ENCODE results near the gene FAM222A.

Gene FAM222A

GRCh38 chr12:109673884-109674283, 39.7 kb upstream of the FAM222A start:
- Histone ChIP-seq H3K4me2 (ENCODE audit: low read depth, low read length, poor library complexity, severe bottlenecking) (no peak overlapping the region), H3K79me2 (ENCODE audit: insufficient read depth, low read length) (no peaks in the 10 kb centered on the region), H4K20me1 (ENCODE audit: low read depth, low read length) (no peaks in the 10 kb centered on the region), H2AFZ (ENCODE audit: low read depth, low read length, severe bottlenecking) (no peak overlapping the region), H3F3A (ENCODE audit: insufficient read depth) (no peaks in the 10 kb centered on the region), H3K27ac (ENCODE audit: low read depth, low read length) (no peak overlapping the region), H3K9me2 (replicated peaks; ENCODE audit: insufficient read depth, low read length) (no peaks in the 10 kb centered on the region), H3K4me3 (ENCODE audit: insufficient read depth, low read length, poor library complexity, severe bottlenecking) (no peak overlapping the region), H3K36me3 (ENCODE audit: low read length) (no peaks in the 10 kb centered on the region), H3K9ac (ENCODE audit: low read length) (no peak overlapping the region), H3K9me3 (ENCODE audit: insufficient read depth, low read length) (no peaks in the 10 kb centered on the region), H3K27me3 (ENCODE audit: low read length) (no peaks in the 10 kb centered on the region)
- TF ChIP-seq, protein P1, sequence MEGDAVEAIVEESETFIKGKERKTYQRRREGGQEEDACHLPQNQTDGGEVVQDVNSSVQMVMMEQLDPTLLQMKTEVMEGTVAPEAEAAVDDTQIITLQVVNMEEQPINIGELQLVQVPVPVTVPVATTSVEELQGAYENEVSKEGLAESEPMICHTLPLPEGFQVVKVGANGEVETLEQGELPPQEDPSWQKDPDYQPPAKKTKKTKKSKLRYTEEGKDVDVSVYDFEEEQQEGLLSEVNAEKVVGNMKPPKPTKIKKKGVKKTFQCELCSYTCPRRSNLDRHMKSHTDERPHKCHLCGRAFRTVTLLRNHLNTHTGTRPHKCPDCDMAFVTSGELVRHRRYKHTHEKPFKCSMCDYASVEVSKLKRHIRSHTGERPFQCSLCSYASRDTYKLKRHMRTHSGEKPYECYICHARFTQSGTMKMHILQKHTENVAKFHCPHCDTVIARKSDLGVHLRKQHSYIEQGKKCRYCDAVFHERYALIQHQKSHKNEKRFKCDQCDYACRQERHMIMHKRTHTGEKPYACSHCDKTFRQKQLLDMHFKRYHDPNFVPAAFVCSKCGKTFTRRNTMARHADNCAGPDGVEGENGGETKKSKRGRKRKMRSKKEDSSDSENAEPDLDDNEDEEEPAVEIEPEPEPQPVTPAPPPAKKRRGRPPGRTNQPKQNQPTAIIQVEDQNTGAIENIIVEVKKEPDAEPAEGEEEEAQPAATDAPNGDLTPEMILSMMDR (IDR thresholded peaks at IDR 0.05; ENCODE audit: insufficient read depth, low read length, poor library complexity, severe bottlenecking), result no peak
- TF ChIP-seq EZH2phosphoT487 (conservative IDR thresholded peaks at IDR 0.05; ENCODE audit: low read length), result no peak

DNA sequence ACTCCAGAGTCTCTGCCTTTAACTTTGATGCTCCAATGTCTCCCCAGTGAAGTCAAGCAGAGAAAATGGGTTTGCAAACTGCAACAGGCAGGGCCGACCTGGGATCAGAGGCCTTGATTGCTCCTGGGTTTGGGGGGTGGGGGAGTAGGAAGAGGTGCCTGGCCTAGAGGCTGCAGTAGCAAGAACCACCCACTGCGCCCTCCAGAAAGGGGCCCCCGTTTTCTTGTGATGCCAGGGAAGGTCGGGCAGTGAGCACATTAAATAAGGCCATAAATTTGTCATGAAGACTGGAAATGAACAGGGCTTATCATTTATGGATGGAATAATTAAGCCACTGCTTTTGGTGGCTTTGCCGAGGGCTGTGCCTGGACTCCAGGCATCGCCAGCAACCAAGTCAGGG, 38.2 kb upstream of the FAM222A start:
- Histone ChIP-seq H2AFZ (ENCODE audit: low read depth, low read length, severe bottlenecking) (no peak overlapping the region), H4K20me1 (ENCODE audit: low read depth, low read length) (no peaks in the 10 kb centered on the region), H3K4me2 (ENCODE audit: low read depth, low read length, poor library complexity, severe bottlenecking) (no peak overlapping the region), H3K4me3 (ENCODE audit: insufficient read depth, low read length, poor library complexity, severe bottlenecking) (no peak overlapping the region), H3K27me3 (ENCODE audit: low read length) (no peaks in the 10 kb centered on the region), H3K9me3 (ENCODE audit: insufficient read depth, low read length) (no peaks in the 10 kb centered on the region), H3K9me2 (replicated peaks; ENCODE audit: insufficient read depth, low read length) (no peaks in the 10 kb centered on the region), H3K9ac (ENCODE audit: low read length) (no peak overlapping the region), H3K27ac (ENCODE audit: low read depth, low read length) (no peak overlapping the region), H3F3A (ENCODE audit: insufficient read depth) (no peaks in the 10 kb centered on the region), H3K79me2 (ENCODE audit: insufficient read depth, low read length) (no peaks in the 10 kb centered on the region), H3K36me3 (ENCODE audit: low read length) (no peaks in the 10 kb centered on the region)
- TF ChIP-seq, protein P1 (IDR thresholded peaks at IDR 0.05; ENCODE audit: insufficient read depth, low read length, poor library complexity, severe bottlenecking), result no peak
- no peak for TF ChIP-seq EZH2phosphoT487 (conservative IDR thresholded peaks at IDR 0.05; ENCODE audit: low read length)

- H3K9me3 ChIP-seq (ENCODE audit: insufficient read depth, low read length), result no peaks in the 10 kb centered on the region
- no peak overlapping the region for H3K4me2 ChIP-seq (ENCODE audit: low read depth, low read length, poor library complexity, severe bottlenecking)
- H3K4me3 ChIP-seq (ENCODE audit: insufficient read depth, low read length, poor library complexity, severe bottlenecking), result no peak overlapping the region
- TF ChIP-seq, protein P1 (IDR thresholded peaks at IDR 0.05; ENCODE audit: insufficient read depth, low read length, poor library complexity, severe bottlenecking), result no peak
- no peak for TF ChIP-seq EZH2phosphoT487 (conservative IDR thresholded peaks at IDR 0.05; ENCODE audit: low read length)
- H3K27me3 ChIP-seq (ENCODE audit: low read length), result no peaks in the 10 kb centered on the region
- H3K36me3 ChIP-seq (ENCODE audit: low read length), result no peaks in the 10 kb centered on the region
- no peak overlapping the region for H2AFZ ChIP-seq (ENCODE audit: low read depth, low read length, severe bottlenecking)
- H3K79me2 ChIP-seq (ENCODE audit: insufficient read depth, low read length), result no peaks in the 10 kb centered on the region
- H3K9ac ChIP-seq (ENCODE audit: low read length), result no peak overlapping the region
- H3F3A ChIP-seq (ENCODE audit: insufficient read depth), result no peaks in the 10 kb centered on the region
- no peak overlapping the region for H3K27ac ChIP-seq (ENCODE audit: low read depth, low read length)
- no peaks in the 10 kb centered on the region for H3K9me2 ChIP-seq (replicated peaks; ENCODE audit: insufficient read depth, low read length)
- H4K20me1 ChIP-seq (ENCODE audit: low read depth, low read length), result no peaks in the 10 kb centered on the region
Measured at GRCh38 chr12:109677279-109677691, 36.3 kb upstream of the FAM222A start.

Data from SU-DHL-6 (cell line).